Measurements from ENCODE around the gene MRTFB.
A peak's percentile ranks its signal among the peaks of the same experiment; 100 is the strongest.
"Not testable (repeated sequence)": the region's sequence is repeated elsewhere in the genome, so short reads cannot be mapped to it uniquely, and the experiment has no call there.

Gene MRTFB

GRCh38 chr16:14070877-14071575 is at the start of gene MRTFB:
MRTFB (plus strand) TSS chr16:14071319; CDS start chr16:14140607, 69,288 bp downstream.
- H3K27ac ChIP-seq = peak within 1 kb of the TSS; percentile 58 to 96 (median 91)
- peak within 1 kb of the TSS; percentile 78 to 92 (median 83) for H3K4me3 ChIP-seq

GRCh38 chr16:14023526-14023925 is 47.6 kb upstream of the MRTFB start:
- not testable (repeated sequence) for H3K27ac ChIP-seq, H3K4me3 ChIP-seq

- Histone ChIP-seq H3K4me3 (no peak overlapping the region), H3K27ac (no peak overlapping the region)
Observed at GRCh38 chr16:14024283-14024682, 46.8 kb upstream of the MRTFB start.

GRCh38 chr16:14026572-14027285 is 44.4 kb upstream of the MRTFB start:
- H3K27ac ChIP-seq = no peak overlapping the region
- H3K4me3 ChIP-seq = no peak overlapping the region

GRCh38 chr16:14028202-14028601 is 42.9 kb upstream of the MRTFB start:
- no peak overlapping the region for H3K27ac ChIP-seq

GRCh38 chr16:14029658-14030057 is 41.5 kb upstream of the MRTFB start:
- Histone ChIP-seq H3K27ac (peak overlapping the region in 1 of 21 experiments; percentile 21), H3K4me3 (no peak overlapping the region)

More at GRCh38 chr16:14028202-14028601, 42.9 kb upstream of the MRTFB start:
- H3K4me3 ChIP-seq = no peak overlapping the region

GRCh38 chr16:14035092-14035491 is 36.0 kb upstream of the MRTFB start:
- H3K27ac ChIP-seq = no peak overlapping the region
- no peak overlapping the region for H3K4me3 ChIP-seq

- Histone ChIP-seq H3K27ac (no peak overlapping the region), H3K4me3 (no peak overlapping the region)
Observed at GRCh38 chr16:14036889-14037288, 34.2 kb upstream of the MRTFB start.

GRCh38 chr16:14037960-14038359 is 33.2 kb upstream of the MRTFB start:
- no peak overlapping the region for H3K27ac ChIP-seq
- no peak overlapping the region for H3K4me3 ChIP-seq

- H3K4me3 ChIP-seq = no peak overlapping the region
- H3K27ac ChIP-seq = peak overlapping the region in 1 of 21 experiments; percentile 73
Observed at GRCh38 chr16:14041164-14041563, 30.0 kb upstream of the MRTFB start.

- Histone ChIP-seq H3K4me3 (no peak overlapping the region), H3K27ac (peak overlapping the region in 8 of 21 experiments; percentile 3 to 75 (median 72))
Observed at GRCh38 chr16:14042706-14043105, 28.4 kb upstream of the MRTFB start.

- no peak overlapping the region for H3K4me3 ChIP-seq
- H3K27ac ChIP-seq = peak overlapping the region in 9 of 21 experiments; percentile 23 to 75 (median 70)
Observed at GRCh38 chr16:14043278-14043677, 27.8 kb upstream of the MRTFB start.

- peak overlapping the region in 8 of 21 experiments; percentile 23 to 75 (median 72) for H3K27ac ChIP-seq
- no peak overlapping the region for H3K4me3 ChIP-seq
Observed at GRCh38 chr16:14043793-14044192, 27.3 kb upstream of the MRTFB start.

GRCh38 chr16:14047121-14047859 is 23.8 kb upstream of the MRTFB start:
- not testable (repeated sequence) for H3K4me3 ChIP-seq

GRCh38 chr16:14050291-14051027 is 20.7 kb upstream of the MRTFB start:
- no peak overlapping the region for H3K4me3 ChIP-seq
- H3K27ac ChIP-seq = peak overlapping the region in 4 of 21 experiments; percentile 6 to 36 (median 14)

More at GRCh38 chr16:14047121-14047859, 23.8 kb upstream of the MRTFB start:
- H3K27ac ChIP-seq = not testable (repeated sequence)

GRCh38 chr16:14051103-14051729 is 19.9 kb upstream of the MRTFB start:
- no peak overlapping the region for H3K4me3 ChIP-seq

GRCh38 chr16:14056970-14057369 is 14.1 kb upstream of the MRTFB start:
- H3K27ac ChIP-seq = peak overlapping the region in 9 of 21 experiments; percentile 8 to 74 (median 52)
- no peak overlapping the region for H3K4me3 ChIP-seq

More at GRCh38 chr16:14051103-14051729, 19.9 kb upstream of the MRTFB start:
- H3K27ac ChIP-seq = peak overlapping the region in 1 of 21 experiments; percentile 6

GRCh38 chr16:14057878-14058382 is 13.2 kb upstream of the MRTFB start:
- Histone ChIP-seq H3K27ac (peak overlapping the region in 11 of 21 experiments; percentile 1 to 74 (median 52)), H3K4me3 (no peak overlapping the region)
